H1 (cell line): ENCODE results near the gene NSF. TPM values are rescaled to one million over a fixed set of nuclear protein-coding genes. Genes with fewer than 3 reads are reported as not detected.
"Not testable (repeated sequence)": the region's sequence is repeated elsewhere in the genome, so short reads cannot be mapped to it uniquely, and the experiment has no call there.

ENCODE experiments used
- CTCF ChIA-PET: fragments of 300-600 bp; sonication (Branson Sonifier 250); formaldehyde crosslinking; loops from one replicate; lab custom pipeline; 2021; ENCODE audit not compliant: partially characterized antibody; lab: Charles Lee
- POLR2A ChIA-PET: fragments of 300-600 bp; sonication (Branson Sonifier 250); formaldehyde crosslinking; loops from one replicate; lab custom pipeline; 2021; ENCODE audit warnings: inconsistent platforms; ENCODE audit not compliant: partially characterized antibody; lab: Charles Lee
- DNase-seq, 2 experiments: peaks; one replicate each; pipeline versions ENCODE4 v3.0.0 to v3.0.0-alpha.2; 2010 to 2022; ENCODE audit warnings: low spot score in 2 of 2, low read depth in 1 of 2, mixed read lengths in 1 of 2
- FAIRE-seq: peaks from 2 replicates; lab custom pipeline; 2011; peaks lifted over from hg19 to GRCh38; lab: Jason Lieb, UNC
- H2AFZ ChIP-seq: 2 replicates; pipeline ENCODE4 v1.8.1; 2012; ENCODE audit warnings: low read length, inconsistent platforms
- H2AK5ac ChIP-seq: 2 replicates; pipeline ENCODE4 v1.6.1; 2013; ENCODE audit warnings: low read depth, low read length
- H2BK120ac ChIP-seq: replicated peaks from 2 replicates; pipeline ENCODE3; 2013; ENCODE audit warnings: low read depth, low read length, inconsistent platforms
- H2BK12ac ChIP-seq: 2 replicates; pipeline ENCODE4 v1.6.1; 2013; ENCODE audit warnings: low read depth, low read length
- H2BK15ac ChIP-seq: 2 replicates; pipeline ENCODE4 v1.6.1; 2013; ENCODE audit warnings: low read length
- H2BK20ac ChIP-seq: 2 replicates; pipeline ENCODE4 v1.6.1; 2013; ENCODE audit warnings: low read length
- H2BK5ac ChIP-seq: 2 replicates; pipeline ENCODE4 v1.6.1; 2013; ENCODE audit warnings: low read depth, low read length
- H3K14ac ChIP-seq: 2 replicates; pipeline ENCODE4 v1.6.1; 2013; ENCODE audit warnings: inconsistent platforms; ENCODE audit not compliant: insufficient read length
- H3K18ac ChIP-seq: 2 replicates; pipeline ENCODE4 v1.6.1; 2013; ENCODE audit warnings: low read length; ENCODE audit errors: extremely low read depth
- H3K23ac ChIP-seq: 2 replicates; pipeline ENCODE4 v1.6.1; 2013; ENCODE audit warnings: inconsistent platforms; ENCODE audit not compliant: insufficient read length
- H3K23me2 ChIP-seq: 2 replicates; pipeline ENCODE4 v1.6.1; 2013; ENCODE audit warnings: low read depth, low read length
- H3K27ac ChIP-seq: 2 replicates; pipeline ENCODE4 v1.6.1; 2011; ENCODE audit warnings: low read depth, low read length, inconsistent platforms
- H3K27me3 ChIP-seq, 4 experiments: replicated peaks in 1 of 4; 1 replicate in 1 of 4; 2 replicates in 3 of 4; pipeline versions ENCODE4 v1.6.1 to v1.8.1; 2011 to 2013; ENCODE audit warnings: low read length in 3 of 4, mild to moderate bottlenecking in 3 of 4, inconsistent platforms in 2 of 4, mixed read lengths in 2 of 4, moderate library complexity in 1 of 4; ENCODE audit not compliant: control insufficient read depth in 3 of 4, insufficient read depth in 3 of 4; ENCODE audit errors: extremely low read depth in 1 of 4
- H3K36me3 ChIP-seq, 4 experiments: 2 replicates each; pipeline versions ENCODE4 v1.6.1 to v1.8.1; 2011 to 2013; ENCODE audit warnings: mild to moderate bottlenecking in 4 of 4, low read length in 3 of 4, moderate library complexity in 2 of 4, control low read depth in 1 of 4, inconsistent platforms in 1 of 4; ENCODE audit not compliant: insufficient read depth in 4 of 4, control insufficient read depth in 2 of 4
- H3K4ac ChIP-seq: replicated peaks from 2 replicates; pipeline ENCODE3; 2013; ENCODE audit warnings: low read length, low read depth, mixed read lengths, inconsistent platforms; ENCODE audit not compliant: insufficient read length
- H3K4me1 ChIP-seq, 4 experiments: replicated peaks in 1 of 4; 1 replicate in 1 of 4; 2 replicates in 3 of 4; pipeline versions ENCODE4 v1.6.1 to v1.8.1; 2011 to 2013; ENCODE audit warnings: low read length in 3 of 4, inconsistent platforms in 2 of 4, mixed read lengths in 1 of 4; ENCODE audit not compliant: insufficient read depth in 4 of 4, control insufficient read depth in 3 of 4
- H3K4me2 ChIP-seq, 2 experiments: 2 replicates each; pipeline versions ENCODE4 v1.6.1 to v1.8.1; 2011 to 2013; ENCODE audit warnings: low read depth in 2 of 2, low read length in 2 of 2, control low read depth in 1 of 2, inconsistent platforms in 1 of 2, mild to moderate bottlenecking in 1 of 2; ENCODE audit not compliant: insufficient read depth in 1 of 2
- H3K4me3 ChIP-seq, 4 experiments: fragments of 200-600, 300-600 bp in 1 of 4; sonication (generic), shearing (Covaris generic), sonication (Bioruptor Twin) in 1 of 4; 2 replicates each; pipeline versions ENCODE4 v1.5.1 to v1.8.1; 2011 to 2016; ENCODE audit warnings: low read length in 4 of 4, low read depth in 3 of 4, control low read depth in 2 of 4, inconsistent platforms in 2 of 4, mild to moderate bottlenecking in 2 of 4, mixed read lengths in 1 of 4, moderate library complexity in 1 of 4; ENCODE audit not compliant: insufficient read depth in 2 of 4; ENCODE audit errors: extremely low read depth in 1 of 4
- H3K56ac ChIP-seq: replicated peaks from 2 replicates; pipeline ENCODE3; 2013; ENCODE audit warnings: low read depth, mild to moderate bottlenecking, mixed read lengths, low read length, inconsistent platforms; ENCODE audit not compliant: insufficient read length
- H3K79me1 ChIP-seq: 2 replicates; pipeline ENCODE4 v1.6.1; 2013; ENCODE audit warnings: low read depth, low read length, control low read depth
- H3K79me2 ChIP-seq, 2 experiments: 2 replicates each; pipeline versions ENCODE4 v1.6.1 to v1.8.1; 2012 to 2013; ENCODE audit warnings: low read length in 2 of 2, mild to moderate bottlenecking in 2 of 2, inconsistent platforms in 1 of 2; ENCODE audit not compliant: insufficient read depth in 2 of 2, control insufficient read depth in 1 of 2
- H3K9ac ChIP-seq, 4 experiments: replicated peaks in 1 of 4; 1 replicate in 1 of 4; 2 replicates in 3 of 4; pipeline versions ENCODE4 v1.6.1 to v1.8.1; 2011 to 2013; ENCODE audit warnings: low read depth in 3 of 4, low read length in 3 of 4, control low read depth in 2 of 4, mild to moderate bottlenecking in 2 of 4, moderate library complexity in 2 of 4, inconsistent platforms in 1 of 4; ENCODE audit errors: extremely low read depth in 1 of 4
- H3K9me3 ChIP-seq, 2 experiments: 2 replicates each; pipeline versions ENCODE4 v1.6.1 to v1.8.1; 2012 to 2013; ENCODE audit warnings: mild to moderate bottlenecking in 2 of 2, moderate library complexity in 2 of 2, control low read depth in 1 of 2, inconsistent platforms in 1 of 2, low read depth in 1 of 2, low read length in 1 of 2, mixed read lengths in 1 of 2; ENCODE audit not compliant: insufficient read depth in 2 of 2
- H4K20me1 ChIP-seq, 2 experiments: replicated peaks in 1 of 2; 2 replicates each; pipeline versions ENCODE3 to v1.8.1; 2011 to 2013; ENCODE audit warnings: inconsistent platforms in 2 of 2, low read length in 2 of 2, mild to moderate bottlenecking in 1 of 2; ENCODE audit not compliant: insufficient read depth in 2 of 2, control insufficient read depth in 1 of 2
- H4K5ac ChIP-seq: 2 replicates; pipeline ENCODE4 v1.6.1; 2013; ENCODE audit warnings: low read length, low read depth, mixed read lengths, inconsistent platforms; ENCODE audit not compliant: insufficient read length
- H4K8ac ChIP-seq: 2 replicates; pipeline ENCODE4 v1.8.0; 2013; ENCODE audit warnings: mild to moderate bottlenecking, moderate library complexity, low read length, inconsistent platforms; ENCODE audit not compliant: insufficient read depth; ENCODE audit errors: extremely low read depth
- H4K91ac ChIP-seq: replicated peaks from 2 replicates; pipeline ENCODE3; 2013; ENCODE audit warnings: low read length, mixed read lengths, inconsistent platforms; ENCODE audit not compliant: insufficient read length
- WGBS, 2 experiments: shearing (Covaris generic) in 1 of 2; methylation state at CpG; one replicate each; pipeline versions ENCODE4 v1.1.6 to v1.1.7; 2013 to 2015; ENCODE audit warnings: low lambda C conversion rate in 2 of 2, mixed read lengths in 2 of 2, inconsistent platforms in 1 of 2, low coverage in 1 of 2, missing lambda C conversion rate in 1 of 2; ENCODE audit not compliant: insufficient replicate concordance in 2 of 2, insufficient coverage in 1 of 2, insufficient read length in 1 of 2; ENCODE audit errors: extremely low coverage in 1 of 2, missing lambda C conversion rate in 1 of 2; 5-methylcytosine and 5-hydroxymethylcytosine counted together
- polyA plus RNA-seq, 7 experiments: library from polyadenylated mRNA; depleted of rRNA in 3 of 7; stranded (reverse) in 5 of 7; unstranded in 2 of 7; fragments of >200 nt in 5 of 7; fragments of 200-250 nt in 2 of 7; gene quantifications; 1 replicate in 5 of 7; 2 replicates in 1 of 7; 4 replicates in 1 of 7; pipeline versions ENCODE4 v1.2.1 to v1.2.3, GENCODE V29; 2011 to 2013; ENCODE audit warnings: missing spikeins in 2 of 7, mixed read lengths in 2 of 7
- total RNA-seq: library from RNA; stranded (reverse); fragmentation: NEBNext Ultra II Directional; extraction: Animal tissue kit (Norgen Biotek cat#: 25700); gene quantifications from 2 replicates; pipeline ENCODE4 v1.2.1, GENCODE V29; 2021

NSF gene
- total and polyA plus RNA-seq, 2 of the 8 experiments (the other 6 are each of a cell fraction or from before 2014, with no cell fraction given), result 13.0 to 27.7 TPM

GRCh38 chr17:46659702-46660101 lies 69.2 kb downstream of the NSF start:
- H2AFZ ChIP-seq, H2BK20ac ChIP-seq, H2AK5ac ChIP-seq, H3K79me1 ChIP-seq, H2BK15ac ChIP-seq, H4K5ac ChIP-seq, H3K79me2 ChIP-seq, CTCF ChIA-PET, H3K36me3 ChIP-seq, H3K4me1 ChIP-seq, H3K4me2 ChIP-seq, H3K27ac ChIP-seq, H4K8ac ChIP-seq, H3K4ac ChIP-seq, H3K56ac ChIP-seq, H3K23ac ChIP-seq, H2BK120ac ChIP-seq, H3K9ac ChIP-seq, H3K14ac ChIP-seq, H3K9me3 ChIP-seq, DNase-seq, H4K91ac ChIP-seq, H3K18ac ChIP-seq, H2BK5ac ChIP-seq, H2BK12ac ChIP-seq, H3K27me3 ChIP-seq, POLR2A ChIA-PET, H3K4me3 ChIP-seq, H4K20me1 ChIP-seq, H3K23me2 ChIP-seq: not testable (repeated sequence)
- FAIRE-seq, result peak; percentile 39
- no CpG with 5 or more reads among the region's 4 CpGs for WGBS, 2 experiments

GRCh38 chr17:46663123-46663522 lies 72.7 kb downstream of the NSF start:
- H2BK120ac ChIP-seq, H3K79me1 ChIP-seq, H2AFZ ChIP-seq, H3K4me2 ChIP-seq, H3K79me2 ChIP-seq, H3K9ac ChIP-seq, H3K9me3 ChIP-seq, H3K4me1 ChIP-seq, H3K4ac ChIP-seq, H4K5ac ChIP-seq, H3K27me3 ChIP-seq, H3K56ac ChIP-seq, H2AK5ac ChIP-seq, H4K8ac ChIP-seq, H4K91ac ChIP-seq, FAIRE-seq, H3K14ac ChIP-seq, H3K23ac ChIP-seq, H3K27ac ChIP-seq, H3K23me2 ChIP-seq, H4K20me1 ChIP-seq, H3K4me3 ChIP-seq, DNase-seq, H2BK12ac ChIP-seq, POLR2A ChIA-PET, CTCF ChIA-PET, H3K36me3 ChIP-seq, H2BK15ac ChIP-seq, H2BK5ac ChIP-seq, H3K18ac ChIP-seq, H2BK20ac ChIP-seq: not testable (repeated sequence)
- WGBS, 2 experiments, result no CpG with 5 or more reads among the region's 1 CpG
